ENCODE measurements around the gene PTCH2.

The PTCH2 gene

DNA sequence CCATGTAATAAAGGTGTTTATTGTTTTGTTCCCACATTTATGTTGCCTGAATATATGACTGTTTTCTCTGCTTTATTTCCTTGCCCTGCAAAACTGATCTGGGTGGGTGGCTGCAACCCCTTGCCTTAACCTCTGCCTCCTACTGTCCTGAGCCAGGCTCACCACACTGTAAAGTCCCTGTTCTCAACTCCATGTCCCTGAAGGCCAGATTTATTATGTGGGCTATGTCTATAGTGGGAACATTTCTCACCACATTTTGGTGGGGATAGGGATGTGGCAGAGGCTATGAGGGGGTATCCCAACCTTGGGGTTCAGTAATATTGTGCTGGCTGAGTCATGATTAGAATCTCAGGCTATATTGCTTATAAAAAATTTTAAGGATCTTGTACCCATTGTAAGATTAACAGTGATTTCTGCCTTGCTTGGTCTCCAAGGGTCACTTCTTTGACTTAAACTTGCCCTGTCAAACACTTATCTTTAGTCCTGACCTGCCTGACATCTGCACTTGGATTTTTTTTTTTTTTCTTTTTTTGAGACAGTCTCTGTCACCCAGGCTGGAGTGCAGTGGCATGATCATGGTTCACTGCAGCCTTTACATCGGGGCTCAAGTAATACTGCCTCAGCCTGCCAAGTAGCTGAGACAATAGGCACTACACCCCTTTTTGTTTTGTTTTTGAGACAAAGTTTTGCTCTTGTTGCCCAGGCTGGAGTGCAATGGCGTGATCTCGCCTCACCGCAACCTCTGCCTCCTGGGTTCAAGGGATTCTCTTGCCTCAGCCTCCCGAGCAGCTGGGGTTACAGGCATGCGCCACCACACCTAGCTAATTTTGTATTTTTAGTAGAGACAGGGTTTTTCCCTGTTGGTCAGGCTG, 64.1 kb downstream of the PTCH2 start:
- no peak for DNase-seq (ENCODE audit: low spot score)

DNA sequence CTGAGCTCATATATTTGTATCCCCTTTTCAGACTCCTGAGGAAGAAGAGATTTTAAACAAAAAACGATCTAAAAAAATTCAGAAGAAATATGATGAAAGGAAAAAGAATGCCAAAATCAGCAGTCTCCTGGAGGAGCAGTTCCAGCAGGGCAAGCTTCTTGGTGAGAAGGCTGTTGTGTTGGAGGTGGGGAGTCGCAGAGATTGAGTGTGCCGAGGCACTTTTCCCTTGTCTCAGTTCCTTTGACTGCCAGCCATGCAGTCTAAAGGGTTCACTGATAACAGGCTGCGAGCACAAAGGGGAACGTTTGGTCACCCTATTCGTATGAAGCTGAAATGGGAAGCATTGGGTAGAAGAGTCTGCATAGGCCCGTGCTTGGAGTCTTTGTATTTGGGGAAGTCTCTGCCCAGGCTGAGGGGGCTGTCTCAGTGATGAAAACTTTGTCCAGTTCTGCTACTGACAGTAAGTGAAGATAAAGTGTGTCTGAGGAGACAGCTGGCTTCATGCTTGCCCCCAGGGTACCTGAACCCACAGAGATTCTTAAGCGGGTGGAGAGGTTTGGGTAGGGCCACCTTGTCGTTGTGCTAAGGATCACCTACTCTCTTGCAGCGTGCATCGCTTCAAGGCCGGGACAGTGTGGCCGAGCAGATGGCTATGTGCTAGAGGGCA, 65.0 kb downstream of the PTCH2 start:
- no peak for DNase-seq (ENCODE audit: low spot score)

DNA sequence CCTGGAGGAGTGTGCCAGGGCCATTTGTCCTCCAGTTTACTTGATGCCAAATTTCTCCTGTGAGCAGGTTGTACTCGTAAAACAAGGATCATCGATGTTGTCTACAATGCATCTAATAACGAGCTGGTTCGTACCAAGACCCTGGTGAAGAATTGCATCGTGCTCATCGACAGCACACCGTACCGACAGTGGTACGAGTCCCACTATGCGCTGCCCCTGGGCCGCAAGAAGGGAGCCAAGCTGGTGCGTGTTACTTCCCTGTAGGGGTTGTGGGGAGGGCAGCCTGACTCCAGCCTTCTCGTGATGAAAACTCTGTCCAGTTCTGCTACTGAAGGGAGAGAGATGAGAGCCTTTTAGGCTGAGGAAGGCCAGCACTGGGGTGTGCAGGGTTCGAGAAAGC, 65.5 kb downstream of the PTCH2 start:
- no peak for DNase-seq (ENCODE audit: low spot score)

DNA sequence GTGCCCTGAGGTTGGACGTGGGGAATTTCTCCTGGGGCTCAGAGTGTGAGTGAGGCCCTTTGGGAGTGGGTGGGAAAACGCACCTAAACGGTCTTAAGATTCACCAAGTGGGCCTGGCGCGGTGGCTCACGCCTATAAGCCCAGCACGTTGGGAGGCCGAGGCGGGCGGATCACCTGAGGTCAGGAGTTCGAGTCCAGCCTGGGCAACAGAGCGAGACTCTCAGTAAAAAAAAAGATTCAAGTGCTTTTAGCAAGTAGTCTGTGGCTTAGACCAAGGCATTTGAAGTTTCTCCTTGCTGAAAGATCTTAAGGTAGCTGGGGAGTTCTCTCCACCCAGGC, 66.4 kb downstream of the PTCH2 start:
- DNase-seq (ENCODE audit: low spot score) = no peak

DNA sequence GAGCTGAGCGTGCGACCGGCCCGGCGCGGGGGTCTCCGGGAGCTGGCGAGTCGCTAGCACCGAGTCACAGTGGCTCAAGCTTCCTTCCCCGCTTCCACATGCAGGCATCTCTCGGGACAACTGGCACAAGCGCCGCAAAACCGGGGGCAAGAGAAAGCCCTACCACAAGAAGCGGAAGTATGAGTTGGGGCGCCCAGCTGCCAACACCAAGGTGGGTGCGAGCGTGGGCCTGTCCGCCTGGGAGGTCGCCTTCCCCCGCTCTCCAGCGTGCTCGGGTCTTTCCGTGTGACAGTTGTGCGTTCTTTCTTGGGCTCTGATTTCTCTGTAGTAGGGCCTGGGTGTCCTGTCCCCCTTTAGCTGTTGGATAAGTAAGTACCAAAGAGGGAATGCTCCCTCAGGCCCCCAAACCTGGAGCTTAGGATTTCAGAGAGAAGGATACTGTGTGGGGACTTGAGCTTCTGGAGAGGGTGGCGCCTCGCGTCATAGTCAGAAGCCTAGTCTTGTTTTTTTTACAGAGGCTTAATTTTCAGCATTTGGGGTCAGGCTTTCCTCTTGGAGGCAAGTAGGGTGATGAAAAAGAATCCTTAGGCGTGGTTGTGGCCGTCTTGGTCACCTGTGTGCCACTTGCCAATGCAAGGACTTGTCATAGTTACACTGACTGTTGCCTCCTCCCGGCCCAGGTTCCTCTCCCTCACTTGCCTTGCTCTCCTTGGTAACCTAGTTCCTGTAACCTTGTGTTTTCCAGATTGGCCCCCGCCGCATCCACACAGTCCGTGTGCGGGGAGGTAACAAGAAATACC, 66.9 kb downstream of the PTCH2 start:
- peak; percentile 20 for DNase-seq (ENCODE audit: low spot score)

DNA sequence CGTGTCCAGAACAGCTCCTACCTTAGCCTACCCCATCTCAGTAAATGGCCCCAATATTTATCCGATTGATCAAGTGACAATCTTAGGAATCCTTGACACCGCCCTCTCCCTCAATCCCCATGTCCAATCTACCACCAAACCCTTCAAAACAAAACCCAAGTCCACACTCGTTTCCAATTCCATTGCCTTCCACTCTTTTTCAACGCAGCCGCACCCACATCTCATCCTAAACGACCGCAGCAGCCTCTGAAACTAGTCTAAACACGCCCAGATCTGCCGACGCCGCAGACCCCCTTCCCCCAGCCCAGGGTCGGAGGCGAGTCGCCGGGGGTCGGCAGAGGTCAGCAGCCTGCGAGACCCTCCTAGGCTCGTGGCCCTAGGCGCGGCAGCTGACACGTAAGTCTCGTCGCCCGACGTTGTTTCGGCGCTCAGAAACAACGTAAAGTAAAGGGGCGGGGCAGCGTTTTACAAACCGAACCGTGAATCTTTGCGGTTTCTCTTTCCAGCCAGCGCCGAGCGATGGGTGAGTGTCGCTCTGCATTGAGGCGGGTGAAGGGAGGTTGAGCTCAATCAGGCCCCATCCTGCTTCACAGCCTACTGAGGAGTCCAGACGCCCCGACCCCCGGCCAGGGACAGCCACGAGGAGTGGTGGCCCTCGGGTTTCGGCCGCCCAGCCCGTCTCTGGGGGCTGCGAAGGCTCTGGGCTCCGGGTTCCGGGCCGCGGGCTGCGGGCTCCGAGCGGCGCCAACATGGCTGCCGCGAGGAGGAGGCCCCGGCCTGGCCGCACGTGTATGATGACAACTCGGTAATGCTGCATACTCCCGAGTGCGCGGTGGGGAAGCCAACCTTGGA, 67.7 kb downstream of the PTCH2 start, which contains the start of gene RPS8:
Gene RPS8 (plus strand): TSS at position 463 of the 852 bp plus-strand sequence. CDS start 57 bp downstream, at position 520.
- DNase-seq (ENCODE audit: low spot score) = peak; percentile 91

Data from AG20443 (cell line).